Keratinocyte (primary cell): ENCODE results near the gene PLPPR1.

ENCODE experiments used
- EZH2 ChIP-seq: IDR thresholded peaks from one replicate; pipeline ENCODE4 v1.6.1; 2012; ENCODE audit warnings: inconsistent platforms, mild to moderate bottlenecking, low read length, moderate library complexity
- TF ChIP-seq, protein P1 (sequence below), 3 experiments: IDR thresholded peaks in 1 of 3; conservative IDR thresholded peaks in 1 of 3; optimal IDR thresholded peaks in 1 of 3; 2 replicates in 2 of 3; 3 replicates in 1 of 3; pipeline versions ENCODE3 to v1.5.1; 2011; ENCODE audit warnings: low read length in 3 of 3, mild to moderate bottlenecking in 3 of 3, moderate library complexity in 2 of 3, control low read depth in 1 of 3, inconsistent platforms in 1 of 3; ENCODE audit not compliant: insufficient read depth in 2 of 3; ENCODE audit errors: extremely low read depth in 1 of 3

DNA sequence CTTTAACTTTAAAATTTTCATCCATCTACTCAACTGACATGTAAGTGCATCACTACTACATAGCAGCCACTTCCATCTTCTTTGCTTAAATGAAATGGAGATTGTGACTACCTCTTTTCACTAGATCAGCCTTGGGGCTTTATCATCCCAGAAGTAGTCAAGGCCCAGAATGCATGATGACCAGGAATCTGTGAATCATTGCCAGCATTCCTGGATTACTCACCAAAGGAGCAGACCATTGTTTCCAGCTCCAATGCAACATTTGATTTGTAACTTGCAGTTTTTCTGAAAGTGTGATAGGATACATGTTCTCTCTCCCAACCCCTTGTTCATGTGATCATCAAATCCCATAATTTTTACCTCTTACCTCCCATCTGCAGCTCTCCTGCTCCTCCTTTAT is 65.1 kb downstream of the PLPPR1 start:
- TF ChIP-seq EZH2 = no peak
- TF ChIP-seq, protein P1, sequence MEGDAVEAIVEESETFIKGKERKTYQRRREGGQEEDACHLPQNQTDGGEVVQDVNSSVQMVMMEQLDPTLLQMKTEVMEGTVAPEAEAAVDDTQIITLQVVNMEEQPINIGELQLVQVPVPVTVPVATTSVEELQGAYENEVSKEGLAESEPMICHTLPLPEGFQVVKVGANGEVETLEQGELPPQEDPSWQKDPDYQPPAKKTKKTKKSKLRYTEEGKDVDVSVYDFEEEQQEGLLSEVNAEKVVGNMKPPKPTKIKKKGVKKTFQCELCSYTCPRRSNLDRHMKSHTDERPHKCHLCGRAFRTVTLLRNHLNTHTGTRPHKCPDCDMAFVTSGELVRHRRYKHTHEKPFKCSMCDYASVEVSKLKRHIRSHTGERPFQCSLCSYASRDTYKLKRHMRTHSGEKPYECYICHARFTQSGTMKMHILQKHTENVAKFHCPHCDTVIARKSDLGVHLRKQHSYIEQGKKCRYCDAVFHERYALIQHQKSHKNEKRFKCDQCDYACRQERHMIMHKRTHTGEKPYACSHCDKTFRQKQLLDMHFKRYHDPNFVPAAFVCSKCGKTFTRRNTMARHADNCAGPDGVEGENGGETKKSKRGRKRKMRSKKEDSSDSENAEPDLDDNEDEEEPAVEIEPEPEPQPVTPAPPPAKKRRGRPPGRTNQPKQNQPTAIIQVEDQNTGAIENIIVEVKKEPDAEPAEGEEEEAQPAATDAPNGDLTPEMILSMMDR (optimal IDR thresholded peaks at IDR 0.05 in 1 of 3, IDR thresholded peaks at IDR 0.05 in 1 of 3, conservative IDR thresholded peaks at IDR 0.05 in 1 of 3; ENCODE audit: extremely low read depth in 1 of 3, insufficient read depth in 2 of 3, low read length in 3 of 3) = no peak
